ENCODE measurements around the gene ZNF592.

GRCh38 chr15:84760219-84760618 is 11.8 kb downstream of the ZNF592 start:
- TF ChIP-seq CTCF (IDR thresholded peaks at IDR 0.05; ENCODE audit: extremely low read depth in 1 of 2, insufficient read depth in 1 of 2, low read depth in 1 of 2, low read length in 2 of 2) (no peak), POLR2A (IDR thresholded peaks at IDR 0.05; ENCODE audit: low read depth, low read length) (no peak), EZH2 (IDR thresholded peaks at IDR 0.05; ENCODE audit: borderline replicate concordance, low read depth, low read length, severe bottlenecking) (no peak), POLR2AphosphoS5 (IDR thresholded peaks at IDR 0.05; ENCODE audit: insufficient read depth, low read depth, low read length) (no peak)
